Activated naive CD4-positive, alpha-beta T cell treated with anti-CD3 and anti-CD28 coated beads, Interleukin-2, amount 50 U/mL, for 24 hours (primary cell): ENCODE measurements around the gene SRP68.

ENCODE experiments used
- H3K27ac Mint-ChIP-seq: one replicate; pipeline ENCODE4 v1.8.0; 2021; ENCODE audit warnings: mild to moderate bottlenecking, mixed read lengths
- H3K27me3 Mint-ChIP-seq: one replicate; pipeline ENCODE4 v1.8.0; 2021; ENCODE audit warnings: mixed read lengths
- H3K36me3 Mint-ChIP-seq: one replicate; pipeline ENCODE4 v1.8.0; 2021; ENCODE audit warnings: mixed read lengths
- H3K4me1 Mint-ChIP-seq: one replicate; pipeline ENCODE4 v1.8.0; 2021; ENCODE audit warnings: mixed read lengths
- H3K4me3 Mint-ChIP-seq: one replicate; pipeline ENCODE4 v1.8.0; 2021; ENCODE audit warnings: mild to moderate bottlenecking, mixed read lengths
- H3K9me3 Mint-ChIP-seq: one replicate; pipeline ENCODE4 v1.8.0; 2021; ENCODE audit warnings: mixed read lengths

Gene SRP68

DNA sequence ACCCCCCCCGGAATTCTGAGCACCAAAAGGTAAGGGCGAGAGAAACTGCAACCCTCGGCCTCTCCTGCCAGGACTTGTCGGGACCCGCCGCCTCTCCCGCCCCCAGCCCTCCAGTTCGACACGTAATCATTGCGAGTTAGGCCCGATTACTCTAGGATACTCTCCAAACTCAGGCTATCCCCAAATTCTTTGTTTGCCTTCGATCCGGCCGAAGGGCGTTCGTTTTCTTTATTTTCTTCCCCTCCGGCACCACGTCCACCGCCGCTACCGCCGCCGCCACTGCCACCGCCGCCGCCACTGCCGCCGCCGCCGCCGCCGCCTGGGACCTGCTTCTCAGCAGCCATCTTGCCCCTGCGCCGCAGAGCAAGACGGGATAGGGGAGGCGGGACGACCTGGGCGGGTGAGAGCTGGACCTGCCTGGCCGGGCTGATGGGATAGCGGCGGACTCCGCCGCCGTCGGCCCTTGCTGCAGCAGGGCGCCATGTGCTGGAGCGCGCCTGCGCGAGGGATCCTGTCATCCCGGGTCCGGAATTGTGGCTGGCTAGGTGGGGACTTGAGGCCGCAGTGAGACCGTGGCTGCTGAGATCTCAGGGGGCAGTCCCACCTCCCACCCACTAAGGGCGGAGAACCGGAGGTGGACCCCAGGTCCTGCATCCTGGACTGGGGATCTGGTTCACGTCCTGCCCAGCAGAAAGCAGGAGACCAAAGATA is at the start of gene SRP68:
Gene SRP68, minus strand, starts transcription at position 370 of the 711 bp plus-strand sequence. Its CDS starts 26 bp downstream, at position 344.
- Mint-ChIP-seq H3K4me1 (peaks cover 43% of the 10 kb centered on the region), H3K27me3 (peaks cover 14% of the 10 kb centered on the region), H3K9me3 (no peaks in the 10 kb centered on the region), H3K4me3 (peak within 1 kb of the TSS; percentile 97), H3K36me3 (peaks cover 2% of the 10 kb centered on the region), H3K27ac (peak within 1 kb of the TSS; percentile 99)

DNA sequence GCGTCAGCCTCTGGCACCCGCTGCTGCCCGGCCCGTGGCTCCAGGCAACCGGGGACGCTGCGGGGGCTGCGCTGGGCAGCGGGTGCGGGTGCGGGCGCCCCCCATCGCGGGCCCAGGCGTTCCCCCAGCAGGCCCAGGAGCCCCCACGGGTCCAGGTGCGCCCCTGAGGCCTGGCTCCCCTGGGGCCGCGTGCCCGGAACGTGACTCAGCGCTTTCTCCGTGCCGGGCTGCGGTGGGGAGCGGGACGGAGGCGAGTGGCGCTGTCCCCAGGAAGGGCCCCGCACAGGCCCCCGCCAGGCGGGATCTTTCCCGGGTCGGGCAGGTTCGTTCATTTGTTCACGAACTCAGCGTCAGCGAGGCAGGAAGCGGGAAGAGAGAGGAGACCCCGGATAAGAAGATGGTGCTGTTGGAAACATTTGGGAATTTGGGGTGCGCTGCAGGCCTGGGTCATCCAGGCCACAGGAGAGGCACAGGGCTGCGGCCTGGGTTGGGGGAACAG is 49.7 kb upstream of the SRP68 start:
- Mint-ChIP-seq H3K4me1 (peaks cover 22% of the 10 kb centered on the region), H3K27ac (peak overlapping the region; percentile 17), H3K27me3 (no peaks in the 10 kb centered on the region), H3K9me3 (no peaks in the 10 kb centered on the region), H3K36me3 (no peaks in the 10 kb centered on the region), H3K4me3 (peak overlapping the region; percentile 61)

DNA sequence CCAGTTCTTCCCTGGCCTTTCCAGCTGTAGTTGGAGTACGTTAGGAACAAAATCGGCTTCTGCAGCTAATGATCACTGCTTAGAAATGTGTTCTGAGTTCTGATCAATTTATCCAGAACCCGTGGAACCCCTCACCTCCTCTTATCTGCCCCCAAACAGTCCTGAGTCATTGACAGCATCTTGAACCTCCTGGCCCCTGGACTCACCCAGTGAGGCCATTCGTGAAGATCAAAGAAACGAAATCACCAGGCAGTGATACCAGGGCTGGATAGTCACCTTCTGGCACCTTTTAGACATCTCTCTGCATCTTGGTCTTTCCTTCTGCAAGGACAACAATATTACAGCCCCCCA is 48.3 kb upstream of the SRP68 start:
- H3K36me3 Mint-ChIP-seq: no peaks in the 10 kb centered on the region
- H3K4me1 Mint-ChIP-seq: peaks cover 10% of the 10 kb centered on the region
- H3K27ac Mint-ChIP-seq: no peak overlapping the region
- no peaks in the 10 kb centered on the region for H3K9me3 Mint-ChIP-seq
- no peaks in the 10 kb centered on the region for H3K27me3 Mint-ChIP-seq
- no peak overlapping the region for H3K4me3 Mint-ChIP-seq

DNA sequence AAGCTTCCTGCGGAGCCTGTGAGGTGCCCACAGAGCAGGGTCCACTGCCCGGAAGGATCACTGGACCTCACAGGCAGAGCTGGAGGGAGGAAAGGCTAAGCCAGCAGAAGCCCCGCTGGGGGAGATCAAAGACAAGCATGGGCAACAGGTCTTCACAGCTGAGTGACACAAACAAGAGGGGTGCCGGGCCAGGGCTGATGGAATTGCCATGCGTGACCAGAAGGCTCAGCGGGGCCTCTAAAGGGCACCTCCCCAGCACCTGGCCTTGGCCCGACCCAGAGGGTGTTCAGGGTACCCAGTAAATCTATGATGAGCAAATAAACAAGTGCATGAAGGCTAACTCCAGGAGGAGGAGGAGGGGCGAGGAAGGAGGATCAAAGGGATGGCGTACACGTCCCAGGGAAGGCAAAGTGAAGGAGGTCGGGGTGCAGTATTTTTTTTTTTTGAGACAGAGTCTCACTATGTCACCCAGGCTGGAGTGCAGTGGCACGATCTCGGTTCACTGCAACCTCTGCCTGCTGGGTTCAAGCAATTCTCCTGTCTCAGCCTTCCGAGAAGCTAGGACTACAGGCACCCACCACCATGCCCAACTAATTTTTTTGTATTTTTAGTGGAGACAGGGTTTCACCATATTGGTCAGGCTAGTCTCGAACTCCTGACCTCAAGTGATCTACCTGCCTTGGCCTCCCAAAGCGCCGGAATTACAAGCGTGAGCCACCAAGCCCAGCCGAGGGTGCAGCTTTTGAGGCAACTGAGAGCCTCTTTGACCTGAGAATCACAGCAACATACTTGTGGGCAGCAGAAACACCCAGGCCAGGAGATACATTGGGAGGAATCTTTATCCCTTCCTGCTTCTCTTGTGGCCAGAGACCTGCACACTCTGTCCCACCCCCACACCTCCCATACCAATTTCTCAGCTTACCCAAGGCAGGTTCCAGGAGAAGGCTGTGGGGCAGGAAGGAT is 47.4 kb upstream of the SRP68 start:
- no peaks in the 10 kb centered on the region for H3K9me3 Mint-ChIP-seq
- H3K4me1 Mint-ChIP-seq: peaks cover 9% of the 10 kb centered on the region
- H3K36me3 Mint-ChIP-seq: no peaks in the 10 kb centered on the region
- H3K27ac Mint-ChIP-seq: peak overlapping the region; percentile 27
- H3K27me3 Mint-ChIP-seq: no peaks in the 10 kb centered on the region
- H3K4me3 Mint-ChIP-seq: no peak overlapping the region

DNA sequence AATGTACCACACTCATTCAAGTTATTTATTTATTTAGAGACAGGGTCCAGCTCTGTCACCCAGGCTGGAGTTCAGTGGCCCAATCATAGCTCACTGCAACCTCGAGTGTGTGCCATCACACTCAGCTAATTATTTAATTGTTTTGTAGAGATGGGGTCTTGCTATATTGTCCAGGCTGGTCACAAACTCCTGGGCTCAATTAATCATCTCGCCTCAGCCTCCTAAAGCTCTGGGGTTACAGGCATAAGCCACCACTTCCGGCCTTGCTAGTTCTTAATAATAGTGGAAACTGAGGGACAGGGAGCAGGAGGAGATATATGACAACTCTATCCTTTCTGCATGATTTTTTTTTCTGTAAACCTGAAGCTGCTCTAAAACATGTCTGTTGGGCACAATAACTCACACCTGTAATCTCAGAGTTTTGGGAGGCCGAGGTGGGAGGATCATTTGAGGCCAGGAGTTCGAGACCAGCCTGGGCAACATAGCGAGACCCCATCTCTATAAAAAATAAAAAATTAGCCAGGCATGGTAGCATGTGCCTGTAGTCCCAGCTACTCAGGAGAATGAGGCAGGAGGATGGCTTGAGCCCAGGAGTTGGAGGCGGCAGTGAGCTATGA is 42.9 kb upstream of the SRP68 start:
- no peaks in the 10 kb centered on the region for H3K4me1 Mint-ChIP-seq
- no peaks in the 10 kb centered on the region for H3K9me3 Mint-ChIP-seq
- no peak overlapping the region for H3K27ac Mint-ChIP-seq
- no peak overlapping the region for H3K4me3 Mint-ChIP-seq
- H3K36me3 Mint-ChIP-seq: no peaks in the 10 kb centered on the region
- no peaks in the 10 kb centered on the region for H3K27me3 Mint-ChIP-seq

DNA sequence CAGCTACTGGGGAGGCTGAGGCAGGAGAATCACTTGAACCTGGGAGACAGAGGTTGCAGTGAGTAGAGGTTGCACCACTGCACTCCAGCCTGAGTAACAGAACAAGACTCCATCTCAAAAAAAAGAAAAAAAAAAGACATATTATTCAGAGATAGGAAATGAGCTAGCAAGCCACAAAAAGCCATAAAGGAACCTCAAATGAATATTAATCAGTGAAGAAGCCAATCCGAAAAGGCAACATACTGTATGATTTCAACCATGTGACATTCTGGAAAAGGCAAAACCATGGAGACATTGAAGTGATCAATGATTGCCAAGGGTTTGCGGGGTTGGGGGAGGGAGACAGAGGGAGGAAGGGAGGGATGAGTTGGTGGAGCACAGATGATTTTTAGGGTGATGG is 39.6 kb upstream of the SRP68 start:
- no peak overlapping the region for H3K27ac Mint-ChIP-seq
- no peaks in the 10 kb centered on the region for H3K27me3 Mint-ChIP-seq
- no peaks in the 10 kb centered on the region for H3K9me3 Mint-ChIP-seq
- no peak overlapping the region for H3K4me3 Mint-ChIP-seq
- no peaks in the 10 kb centered on the region for H3K4me1 Mint-ChIP-seq
- H3K36me3 Mint-ChIP-seq: no peaks in the 10 kb centered on the region

DNA sequence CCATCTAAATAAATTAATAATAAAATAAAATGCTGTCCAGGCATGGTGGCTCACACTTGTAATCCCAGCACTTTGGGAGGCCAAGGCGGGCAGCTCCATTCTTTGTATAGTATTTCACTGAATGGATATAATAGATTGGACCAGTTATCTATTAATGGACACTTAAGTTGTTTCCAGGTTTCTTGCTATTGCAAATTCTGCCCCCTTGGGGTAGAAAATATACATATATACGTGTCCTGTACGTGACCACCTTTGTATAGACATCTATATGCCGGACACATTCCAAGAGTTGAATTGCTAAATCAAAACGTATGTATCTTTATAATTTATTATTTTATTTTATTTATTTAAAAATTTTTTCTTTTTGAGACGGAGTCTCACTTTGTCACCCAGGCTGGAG is 35.2 kb upstream of the SRP68 start:
- no peaks in the 10 kb centered on the region for H3K27me3 Mint-ChIP-seq
- no peak overlapping the region for H3K27ac Mint-ChIP-seq
- H3K36me3 Mint-ChIP-seq: no peaks in the 10 kb centered on the region
- H3K4me1 Mint-ChIP-seq: peaks cover 16% of the 10 kb centered on the region
- no peaks in the 10 kb centered on the region for H3K9me3 Mint-ChIP-seq
- no peak overlapping the region for H3K4me3 Mint-ChIP-seq

DNA sequence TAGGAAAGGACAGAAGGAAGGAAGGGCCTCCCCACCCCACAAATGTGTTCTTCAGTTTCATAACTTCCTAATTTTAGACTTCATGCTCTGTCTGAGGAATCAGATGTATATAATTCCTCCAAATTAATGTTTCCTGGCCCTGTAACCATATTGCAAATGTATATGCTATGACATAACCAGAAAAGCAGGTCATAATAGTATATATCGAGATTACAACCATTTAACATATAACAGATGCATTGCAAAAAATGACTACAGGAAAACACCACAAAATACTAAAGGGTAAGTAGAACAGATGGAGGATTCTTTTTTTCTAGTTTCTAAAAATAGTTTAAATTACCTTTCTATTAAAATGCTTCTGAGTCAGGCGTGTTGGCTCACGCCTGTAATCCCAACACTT is 34.4 kb upstream of the SRP68 start:
- H3K4me1 Mint-ChIP-seq: peaks cover 22% of the 10 kb centered on the region
- H3K27ac Mint-ChIP-seq: no peak overlapping the region
- H3K4me3 Mint-ChIP-seq: no peak overlapping the region
- no peaks in the 10 kb centered on the region for H3K27me3 Mint-ChIP-seq
- no peaks in the 10 kb centered on the region for H3K9me3 Mint-ChIP-seq
- H3K36me3 Mint-ChIP-seq: no peaks in the 10 kb centered on the region

DNA sequence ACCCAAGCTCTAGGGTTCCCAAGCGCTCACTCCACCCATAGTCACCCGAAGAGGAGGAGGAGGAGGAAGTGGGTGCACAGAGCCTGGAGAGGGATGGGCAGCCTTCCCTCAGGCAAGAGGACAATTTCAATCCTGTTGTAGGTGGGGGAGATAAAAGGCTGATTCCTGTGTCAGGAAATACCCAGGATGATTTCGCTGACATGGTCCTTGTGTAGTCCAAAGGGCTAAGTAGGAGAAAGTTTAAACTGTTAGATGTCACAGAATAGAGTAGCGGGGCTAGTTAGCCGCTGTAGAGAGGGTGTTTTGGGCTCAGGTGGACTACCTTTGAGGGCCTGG is 32.5 kb upstream of the SRP68 start:
- peaks cover 33% of the 10 kb centered on the region for H3K4me1 Mint-ChIP-seq
- H3K27me3 Mint-ChIP-seq: no peaks in the 10 kb centered on the region
- no peaks in the 10 kb centered on the region for H3K9me3 Mint-ChIP-seq
- H3K36me3 Mint-ChIP-seq: peaks cover 3% of the 10 kb centered on the region
- H3K4me3 Mint-ChIP-seq: peak overlapping the region; percentile 91
- peak overlapping the region; percentile 59 for H3K27ac Mint-ChIP-seq

DNA sequence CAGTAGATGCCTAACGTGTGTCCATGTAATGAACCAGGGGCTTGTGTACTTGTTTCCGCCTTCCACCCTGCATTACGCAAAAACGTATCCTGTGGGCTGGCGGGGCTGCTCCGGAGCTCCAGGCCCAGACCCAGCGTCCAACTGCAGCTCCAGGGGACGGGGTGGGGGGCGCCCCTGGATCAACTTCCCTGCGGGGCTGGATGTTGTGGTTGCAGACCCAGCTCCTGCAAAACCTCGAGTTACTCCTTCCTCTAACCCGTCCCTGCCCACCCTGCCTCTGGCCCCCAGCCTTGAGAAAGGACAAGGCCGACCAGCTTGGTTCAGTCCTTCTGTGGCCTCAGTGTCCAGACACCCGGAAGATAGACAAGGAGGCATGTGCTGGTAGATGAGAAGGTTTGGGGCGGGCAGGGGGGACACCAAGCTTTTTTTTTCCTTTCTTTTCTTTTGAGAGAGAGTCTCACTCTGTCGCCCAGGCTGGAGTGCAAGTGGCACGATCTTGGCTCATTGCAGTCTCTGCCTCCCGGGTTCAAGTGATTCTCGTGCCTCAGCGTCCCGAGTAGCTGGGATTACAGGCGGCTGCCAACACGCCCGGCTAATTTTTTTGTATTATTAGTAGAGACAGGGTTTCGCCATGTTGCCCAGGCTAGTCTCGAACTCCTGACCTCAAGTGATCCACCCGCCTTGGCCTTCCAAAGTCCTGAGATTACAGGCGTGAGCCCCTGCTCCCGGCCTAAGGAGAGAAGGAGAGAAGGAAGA is 32.0 kb upstream of the SRP68 start:
- peak overlapping the region; percentile 91 for H3K4me3 Mint-ChIP-seq
- peaks cover 4% of the 10 kb centered on the region for H3K36me3 Mint-ChIP-seq
- H3K27ac Mint-ChIP-seq: peak overlapping the region; percentile 59
- H3K27me3 Mint-ChIP-seq: no peaks in the 10 kb centered on the region
- peaks cover 34% of the 10 kb centered on the region for H3K4me1 Mint-ChIP-seq
- H3K9me3 Mint-ChIP-seq: no peaks in the 10 kb centered on the region

DNA sequence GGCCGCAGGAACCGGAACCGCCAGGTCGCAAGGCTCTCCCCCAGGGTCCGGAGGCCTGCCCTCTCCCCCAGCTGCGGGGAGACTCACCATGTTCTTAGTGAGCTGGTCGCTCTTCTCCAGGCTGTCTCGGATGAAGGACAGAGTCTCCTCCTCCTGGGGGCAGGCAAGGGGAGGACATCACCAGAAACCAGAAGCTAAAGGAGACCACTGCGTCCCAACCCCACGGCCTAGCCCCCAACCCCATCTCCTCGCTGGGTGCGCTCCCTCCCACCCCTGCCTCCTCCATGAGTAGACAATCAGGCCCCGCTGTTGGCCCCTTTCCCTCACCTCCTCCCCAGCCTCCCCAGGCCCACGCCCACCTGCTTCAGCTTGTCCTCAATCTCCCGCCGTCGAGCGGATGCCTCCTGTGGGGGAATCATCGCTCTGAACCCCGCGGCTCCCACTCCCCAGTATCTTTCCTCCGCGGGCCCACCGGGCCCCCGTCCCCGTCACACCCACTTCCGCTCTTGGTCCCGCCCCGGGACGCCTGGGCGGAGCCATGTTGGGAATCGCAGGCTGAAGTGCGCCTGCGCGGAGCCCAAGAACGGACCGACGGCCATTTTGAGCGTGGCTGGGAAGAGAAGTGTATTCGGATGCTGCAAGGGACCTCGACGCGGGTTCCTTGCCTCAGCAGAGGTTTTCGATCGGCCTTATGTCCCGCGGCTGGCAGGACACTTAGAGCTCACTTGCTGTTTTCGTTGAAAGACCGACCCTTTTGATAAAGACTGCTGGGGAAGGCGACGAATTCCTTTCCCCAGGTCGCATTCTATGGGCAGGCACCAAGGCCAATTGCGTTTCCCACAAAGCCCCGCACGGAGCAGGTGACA is 31.2 kb upstream of the SRP68 start, which contains the start of gene EXOC7:
Gene EXOC7, minus strand, starts transcription at position 514 of the 866 bp plus-strand sequence. Its CDS starts 95 bp downstream, at position 419.
- no peaks in the 10 kb centered on the region for H3K27me3 Mint-ChIP-seq
- H3K9me3 Mint-ChIP-seq: no peaks in the 10 kb centered on the region
- peaks cover 4% of the 10 kb centered on the region for H3K36me3 Mint-ChIP-seq
- H3K4me3 Mint-ChIP-seq: peak within 1 kb of the TSS; percentile 91
- peaks cover 34% of the 10 kb centered on the region for H3K4me1 Mint-ChIP-seq
- H3K27ac Mint-ChIP-seq: peak within 1 kb of the TSS; percentile 91

DNA sequence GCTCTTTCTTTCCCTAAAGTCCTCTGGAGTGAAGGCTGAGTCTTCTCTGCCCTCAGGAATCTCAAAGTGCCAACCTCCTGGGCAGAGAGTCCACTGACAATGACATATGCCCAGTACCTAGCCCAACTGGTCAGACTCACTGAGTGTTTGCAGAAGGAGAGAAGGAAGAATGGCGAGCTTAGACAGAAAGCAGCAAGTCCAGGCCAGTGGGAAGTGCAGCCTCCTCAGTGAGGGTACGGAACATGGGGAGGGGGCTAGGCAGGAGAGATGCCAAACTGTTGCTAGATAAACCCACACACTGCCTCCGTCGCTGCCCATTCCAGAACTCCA is 30.6 kb upstream of the SRP68 start:
- Mint-ChIP-seq H3K4me1 (peaks cover 34% of the 10 kb centered on the region), H3K36me3 (peaks cover 4% of the 10 kb centered on the region), H3K27ac (peak overlapping the region; percentile 91), H3K4me3 (peak overlapping the region; percentile 91), H3K27me3 (no peaks in the 10 kb centered on the region), H3K9me3 (no peaks in the 10 kb centered on the region)

DNA sequence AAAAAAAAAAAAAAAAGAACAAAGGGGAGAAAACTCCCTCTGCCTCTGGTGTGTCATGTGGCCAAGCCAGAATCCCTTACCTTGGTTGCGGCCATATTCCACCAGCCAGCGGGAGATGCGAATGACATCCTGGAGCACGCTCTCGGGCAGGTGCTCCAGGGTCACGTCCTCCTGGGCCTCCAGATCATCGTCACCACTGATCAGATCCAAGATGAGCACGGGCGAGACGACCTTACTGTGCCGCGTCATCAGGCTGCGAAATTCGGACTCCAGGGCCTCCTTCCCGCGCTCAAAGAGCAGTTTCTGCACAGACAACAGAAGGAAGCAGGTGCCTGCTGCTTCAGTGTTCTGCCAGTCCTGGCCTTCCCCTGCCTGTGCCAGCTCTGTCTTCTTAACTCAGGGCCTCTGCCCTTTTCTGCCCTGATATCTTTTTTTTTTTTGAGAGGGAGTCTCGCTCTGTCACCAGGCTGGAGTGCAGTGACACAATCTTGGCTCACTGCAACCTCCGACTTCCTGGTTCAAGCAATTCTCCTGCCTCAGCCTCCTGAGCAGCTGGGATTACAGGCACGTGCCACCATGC is 25.5 kb upstream of the SRP68 start:
- H3K27me3 Mint-ChIP-seq: no peaks in the 10 kb centered on the region
- H3K36me3 Mint-ChIP-seq: peaks cover 7% of the 10 kb centered on the region
- peaks cover 26% of the 10 kb centered on the region for H3K4me1 Mint-ChIP-seq
- H3K9me3 Mint-ChIP-seq: no peaks in the 10 kb centered on the region
- H3K4me3 Mint-ChIP-seq: no peak overlapping the region
- H3K27ac Mint-ChIP-seq: no peak overlapping the region

DNA sequence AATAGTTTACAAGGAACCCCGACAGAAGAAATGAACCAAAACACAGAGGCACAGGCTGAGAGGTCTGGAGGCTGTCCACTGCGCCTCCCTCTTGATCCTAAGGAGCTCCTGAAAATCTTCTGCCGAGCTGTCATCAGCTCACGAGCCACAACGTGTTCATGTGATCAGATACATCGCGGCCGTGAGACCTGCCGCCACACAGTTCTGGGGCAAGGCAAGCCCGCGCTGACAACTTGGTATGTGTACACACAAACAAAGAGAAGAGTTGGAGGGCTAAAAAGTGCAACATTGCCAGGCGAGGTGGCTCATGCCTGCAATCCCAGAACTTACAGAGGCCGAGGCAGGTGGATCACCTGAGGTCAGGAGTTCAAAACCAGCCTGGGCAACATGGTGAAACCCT is 23.6 kb upstream of the SRP68 start:
- Mint-ChIP-seq H3K27ac (peak overlapping the region; percentile 51), H3K36me3 (peaks cover 8% of the 10 kb centered on the region), H3K4me1 (peaks cover 14% of the 10 kb centered on the region), H3K27me3 (no peaks in the 10 kb centered on the region), H3K4me3 (no peak overlapping the region), H3K9me3 (no peaks in the 10 kb centered on the region)
